HS-27A (cell line): ENCODE measurements around the gene SNTG2.
"Not testable (repeated sequence)": the region's sequence is repeated elsewhere in the genome, so short reads cannot be mapped to it uniquely, and the experiment has no call there.

Experiments
- DNase-seq: peaks from one replicate; pipeline ENCODE4 v3.0.0-alpha.2; 2012; ENCODE audit warnings: low read depth, missing footprints

The SNTG2 gene

DNA sequence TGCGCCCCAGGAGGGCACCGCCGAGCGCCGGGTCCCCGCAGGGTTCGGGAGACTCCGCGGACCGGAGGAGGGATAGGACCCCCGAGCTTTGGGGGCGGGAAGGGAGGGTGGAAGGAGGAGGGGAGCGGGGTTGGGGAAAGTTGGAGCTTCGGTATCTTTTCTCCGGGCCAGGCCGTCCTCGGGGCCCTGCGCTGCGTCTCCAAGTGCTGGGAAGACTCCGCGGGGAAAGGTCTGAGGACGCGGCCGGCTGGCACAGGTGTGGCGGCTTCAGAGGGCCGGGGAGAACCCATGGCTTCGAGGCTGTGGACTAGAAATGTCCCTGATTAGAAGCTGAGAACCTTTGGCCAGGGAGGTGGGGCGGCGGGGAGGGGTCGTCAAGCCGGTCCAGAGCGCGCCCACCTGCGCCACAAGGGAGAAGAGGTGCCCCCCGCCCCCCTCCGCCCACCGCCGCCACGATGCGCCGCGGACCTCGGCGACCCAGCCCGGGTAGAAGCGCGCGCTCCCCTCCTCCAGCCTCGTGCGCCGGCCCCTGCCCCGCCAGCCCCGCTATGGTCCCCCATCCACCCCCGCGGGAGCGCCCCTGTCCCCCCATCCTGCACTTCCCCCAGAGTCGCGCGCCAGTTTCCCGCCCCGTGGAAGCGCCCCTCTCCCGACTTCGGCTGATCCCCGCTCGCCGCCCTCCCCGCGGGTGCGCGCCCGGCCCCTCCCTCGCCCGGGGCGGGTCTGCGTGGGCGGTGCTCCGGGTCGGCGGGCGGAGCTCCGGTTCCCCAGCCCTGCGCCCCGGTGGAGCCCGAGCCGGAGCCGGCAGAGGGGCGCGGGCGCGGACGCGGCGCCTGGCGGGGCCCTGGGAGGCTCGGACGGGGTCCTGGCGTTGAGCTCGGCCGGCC, at the start of gene SNTG2:
Gene SNTG2 (plus strand): TSS at position 770 of the 887 bp plus-strand sequence. CDS start 148 bp downstream, outside the sequence.
- no peak for DNase-seq

DNA sequence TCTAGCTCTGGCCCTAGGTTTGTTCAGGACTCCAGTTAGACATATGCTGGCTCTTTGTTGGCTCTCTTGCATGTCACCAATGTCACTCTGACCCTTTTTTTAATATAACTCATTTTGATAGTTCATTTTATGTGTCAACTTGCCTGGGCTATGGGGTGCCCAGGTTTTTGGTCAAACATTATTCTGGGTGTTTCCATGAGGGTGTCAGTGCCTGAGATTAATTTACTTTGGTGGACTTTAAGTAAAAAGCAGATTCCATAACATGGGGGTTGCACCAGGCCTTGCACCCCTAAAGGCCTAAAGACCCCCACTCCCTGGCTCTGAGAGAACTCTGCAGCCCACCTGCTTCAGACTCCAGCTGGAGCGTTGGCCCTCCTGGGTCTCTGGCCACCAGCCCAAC, 48.1 kb upstream of the SNTG2 start:
- DNase-seq = no peak

DNA sequence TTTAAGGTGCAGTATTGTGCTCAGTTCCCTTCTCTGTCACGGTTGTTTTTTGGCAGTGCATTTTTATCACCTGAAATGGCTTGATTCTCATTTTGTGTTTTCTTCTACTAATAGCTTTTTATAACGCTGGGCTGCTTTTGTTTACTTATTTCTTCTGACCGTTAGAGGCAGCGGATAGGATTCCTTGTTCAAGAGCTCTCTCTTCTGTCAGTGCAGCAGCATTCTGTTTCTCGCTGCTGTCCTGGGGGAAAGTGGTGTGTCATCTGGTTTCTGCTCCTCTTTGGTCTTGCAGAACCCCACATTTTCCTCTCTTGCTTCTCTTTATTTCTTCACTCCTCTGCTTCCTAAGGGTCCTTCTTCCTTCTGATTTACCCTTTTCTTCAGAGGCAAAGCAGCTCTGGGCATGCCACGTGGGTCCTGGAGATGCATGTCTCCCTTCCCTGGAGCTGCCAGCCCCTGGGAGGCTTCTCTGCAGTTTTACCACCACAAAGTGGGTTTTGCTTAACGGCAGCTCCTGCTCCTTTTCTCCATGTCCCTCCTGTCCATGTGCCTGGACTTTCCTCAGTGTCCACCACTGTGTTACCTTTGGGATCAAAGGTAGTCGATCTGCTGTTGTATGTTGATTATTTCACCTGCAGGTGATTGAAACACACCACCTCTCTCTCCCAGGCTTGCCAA, 47.3 kb upstream of the SNTG2 start:
- DNase-seq = no peak

DNA sequence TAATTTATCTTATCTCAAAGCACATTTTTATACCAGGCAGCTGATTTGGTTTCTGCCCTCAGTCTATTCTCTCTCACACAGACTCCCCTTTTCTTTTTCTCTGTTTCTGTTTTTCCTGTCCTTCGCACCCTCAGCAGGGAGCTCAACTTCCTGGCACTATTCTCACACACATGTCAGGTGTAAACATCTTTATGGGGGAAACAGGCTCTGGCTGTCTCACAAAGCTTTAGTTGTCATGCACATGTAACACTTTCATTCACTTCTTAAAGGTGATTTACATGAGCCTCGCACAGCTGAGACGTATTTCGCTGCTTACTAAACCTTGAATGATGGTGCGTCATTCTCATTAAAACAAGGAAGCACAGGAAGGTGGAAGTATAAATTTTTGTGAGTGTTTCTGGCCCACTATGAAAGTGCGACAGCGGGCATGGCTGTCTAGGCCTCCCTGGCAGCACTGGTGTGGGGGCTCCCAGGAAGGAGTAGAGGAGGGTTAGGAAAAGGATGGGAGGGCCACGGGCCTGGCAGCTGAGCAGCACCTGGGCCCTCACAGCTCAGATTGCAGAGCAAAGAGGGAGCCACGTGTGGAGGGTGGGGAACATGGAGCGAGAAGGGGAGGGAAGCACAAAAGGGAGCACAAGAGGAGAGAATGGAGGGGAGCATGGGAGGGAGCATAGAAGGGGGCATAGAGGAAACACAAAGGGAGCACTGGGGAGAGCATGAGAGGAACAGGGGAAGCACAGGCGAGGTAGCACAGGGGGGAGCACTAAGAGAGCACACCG, 46.2 kb upstream of the SNTG2 start:
- DNase-seq = no peak

DNA sequence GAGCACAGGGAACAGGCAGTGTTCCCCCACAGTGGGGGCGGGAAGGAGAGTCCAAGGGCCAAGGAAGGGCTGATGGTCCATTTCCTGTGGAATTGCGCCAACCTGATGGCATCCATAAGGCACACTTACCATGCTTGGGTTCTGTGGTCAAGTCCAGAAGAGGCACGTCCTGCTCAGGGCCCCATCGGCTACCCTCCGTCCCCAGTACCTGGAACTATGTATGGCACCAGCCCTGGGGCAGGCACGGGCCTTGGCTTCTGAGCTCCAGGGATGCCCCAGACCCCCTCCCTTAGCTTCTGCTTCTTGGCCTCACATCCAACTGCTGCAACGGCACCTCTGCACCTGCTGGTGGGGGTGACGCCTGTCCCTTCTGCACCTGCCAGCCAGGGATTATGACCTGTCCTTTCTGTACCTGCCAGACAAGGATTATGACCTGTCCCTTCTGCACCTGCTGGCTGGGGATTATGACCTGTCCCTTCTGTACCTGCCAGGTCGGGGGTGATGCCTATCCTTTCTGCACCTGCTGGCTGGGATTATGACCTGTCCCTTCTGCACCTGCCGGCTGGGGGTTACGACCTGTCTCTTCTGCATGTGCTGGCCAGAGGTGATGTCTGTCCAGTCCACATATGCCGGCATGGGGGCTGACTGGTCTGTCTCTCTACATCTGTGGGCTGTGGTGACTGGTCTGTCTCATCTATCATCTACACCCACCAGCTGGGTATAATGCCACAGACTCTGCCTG, 45.4 kb upstream of the SNTG2 start:
- no peak for DNase-seq

DNA sequence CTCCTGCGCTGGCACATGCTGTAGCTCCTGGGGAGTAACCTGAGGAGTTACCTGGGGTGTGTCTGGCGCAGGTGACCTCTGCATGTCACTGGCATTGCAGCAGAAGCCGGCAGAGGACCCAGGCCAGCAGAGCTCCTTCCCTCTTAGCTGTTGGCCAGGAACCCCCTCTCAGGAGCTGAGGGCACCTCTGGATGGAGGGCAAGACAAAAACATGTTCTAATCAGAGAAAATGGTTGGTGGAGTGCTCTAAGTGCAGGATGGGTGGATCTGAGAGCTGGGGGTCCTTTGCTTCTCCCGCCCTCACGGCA, 44.9 kb upstream of the SNTG2 start:
- DNase-seq = no peak

DNA sequence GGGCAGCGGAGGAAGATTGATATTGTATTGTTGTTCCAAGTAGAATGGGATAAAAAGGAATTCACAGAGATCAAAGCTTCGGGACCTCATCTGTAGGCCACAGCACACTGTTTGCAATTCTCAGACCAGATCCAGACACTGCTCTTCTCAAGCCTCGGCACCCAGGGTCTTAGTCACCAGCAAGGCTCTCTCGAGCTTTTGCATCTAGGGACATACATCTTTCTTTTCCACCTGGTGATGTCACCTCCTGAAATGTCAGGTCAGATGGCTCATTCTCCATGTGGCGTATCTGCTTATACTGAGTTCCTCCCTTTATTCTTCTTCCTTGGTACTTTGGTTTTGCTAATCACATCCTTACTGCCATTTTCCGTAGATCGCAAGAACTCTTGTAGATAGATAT, 42.9 kb upstream of the SNTG2 start:
- no peak for DNase-seq

DNA sequence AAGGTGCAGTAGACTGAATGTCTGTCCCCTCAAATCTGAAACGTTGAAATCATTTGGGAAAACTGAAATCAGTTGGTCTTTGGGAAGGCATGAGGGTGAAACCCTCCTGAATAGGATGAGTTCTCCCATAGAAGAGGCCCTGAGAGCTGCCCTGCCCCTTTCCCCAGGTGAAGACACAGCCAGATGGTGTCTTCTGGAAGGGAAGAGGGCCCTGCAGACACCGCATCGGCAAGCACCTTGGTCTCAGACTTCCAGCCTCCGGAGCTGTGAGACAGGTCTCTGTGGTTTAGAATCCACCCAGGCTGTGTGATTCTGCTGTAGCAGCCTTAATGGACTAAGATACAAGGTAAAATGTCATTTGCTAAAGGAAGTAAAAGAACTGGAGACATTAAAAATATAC, 42.1 kb upstream of the SNTG2 start:
- no peak for DNase-seq

DNA sequence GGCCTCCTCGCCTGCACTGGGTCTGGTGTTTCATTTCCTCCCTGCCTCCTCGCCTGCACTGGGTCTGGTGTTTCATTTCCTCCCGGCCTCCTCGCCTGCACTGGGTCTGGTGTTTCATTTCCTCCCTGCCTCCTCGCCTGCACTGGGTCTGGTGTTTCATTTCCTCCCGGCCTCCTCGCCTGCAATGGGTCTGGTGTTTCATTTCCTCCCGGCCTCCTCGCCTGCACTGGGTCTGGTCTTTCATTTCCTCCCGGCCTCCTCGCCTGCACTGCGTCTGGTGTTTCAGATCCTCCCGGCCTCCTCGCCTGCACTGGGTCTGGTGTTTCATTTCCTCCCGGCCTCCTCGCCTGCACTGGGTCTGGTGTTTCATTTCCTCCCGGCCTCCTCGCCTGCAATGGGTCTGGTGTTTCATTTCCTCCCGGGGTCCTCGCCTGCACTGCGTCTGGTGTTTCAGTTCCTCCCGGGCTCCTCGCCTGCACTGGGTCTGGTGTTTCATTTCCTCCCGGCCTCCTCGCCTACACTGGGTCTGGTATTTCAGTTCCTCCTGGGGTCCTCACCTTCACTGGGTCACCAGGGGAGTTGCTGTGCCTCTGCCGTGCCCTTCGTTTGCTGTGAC, 40.8 kb upstream of the SNTG2 start:
- DNase-seq = not testable (repeated sequence)

DNA sequence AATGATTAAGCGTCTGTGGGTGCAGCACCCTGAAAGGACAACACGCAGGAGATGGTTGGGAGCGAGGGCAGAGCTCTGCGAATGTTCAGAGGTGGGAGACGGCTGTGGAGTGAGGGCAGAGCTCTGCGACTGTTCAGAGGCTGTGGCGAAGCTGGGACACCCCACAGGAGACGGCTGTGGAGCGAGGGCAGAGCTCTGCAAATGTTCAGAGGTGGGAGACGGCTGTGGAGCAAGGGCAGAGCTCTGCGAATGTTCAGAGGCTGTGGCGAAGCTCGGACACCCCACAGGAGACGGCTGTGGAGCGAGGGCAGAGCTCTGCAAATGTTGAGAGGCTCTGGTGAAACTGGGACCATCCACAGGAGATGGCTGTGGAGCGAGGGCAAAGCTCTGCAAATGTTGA, 40.0 kb upstream of the SNTG2 start:
- no peak for DNase-seq

DNA sequence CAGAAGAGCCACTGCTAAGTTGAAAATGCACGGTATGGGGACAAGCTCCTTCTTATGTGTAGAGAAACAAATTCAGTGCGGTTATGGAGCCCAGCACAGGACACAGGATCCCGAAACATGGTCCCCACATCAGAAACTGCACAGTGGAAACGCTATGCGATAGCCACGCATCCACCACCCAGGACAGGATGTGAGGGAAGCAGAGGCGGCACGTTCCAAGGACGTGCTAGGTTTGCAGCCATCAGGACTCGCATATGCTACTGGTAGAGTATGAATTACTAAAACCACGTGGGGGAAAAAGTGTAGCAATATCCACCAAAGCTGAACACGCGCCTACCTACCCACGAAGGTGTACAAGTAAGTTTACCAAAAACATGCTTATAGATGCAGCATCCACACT, 34.7 kb upstream of the SNTG2 start:
- no peak for DNase-seq

DNA sequence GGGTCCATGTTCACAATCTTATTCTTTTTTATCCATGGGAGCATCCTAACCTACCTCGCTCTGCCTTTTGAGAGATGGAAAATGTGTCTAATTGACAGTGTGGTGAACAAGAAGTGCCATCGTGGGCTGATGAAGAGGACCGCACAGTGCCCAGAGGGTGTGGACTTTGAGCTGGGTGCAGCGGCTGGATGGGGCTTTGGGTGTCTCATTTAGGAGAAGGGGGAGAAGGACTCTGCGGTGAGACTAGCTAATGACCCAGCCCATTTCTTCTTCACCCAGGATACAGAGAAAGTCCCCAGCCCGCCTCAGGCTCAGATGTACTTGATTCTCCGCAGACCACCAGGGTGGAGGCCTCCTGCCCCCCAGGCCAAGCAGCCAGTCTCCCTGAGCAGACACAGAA, 33.7 kb upstream of the SNTG2 start:
- no peak for DNase-seq

DNA sequence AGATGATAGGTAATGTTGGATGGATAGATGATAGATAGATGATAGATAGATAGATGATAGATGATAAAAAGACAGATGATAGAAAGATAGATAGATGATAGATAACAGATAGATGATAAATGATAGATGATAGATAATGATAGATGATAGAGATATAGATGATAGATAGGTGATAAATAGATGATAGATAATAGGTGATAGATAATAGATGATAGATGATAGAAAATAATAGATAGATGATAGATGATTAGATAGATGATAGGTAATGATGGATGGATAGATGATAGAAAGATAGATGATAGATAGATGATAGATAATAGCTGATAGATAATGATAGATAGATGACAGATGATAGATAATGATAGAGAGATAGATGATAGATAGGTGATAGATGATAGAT, 31.0 kb upstream of the SNTG2 start:
- no peak for DNase-seq

DNA sequence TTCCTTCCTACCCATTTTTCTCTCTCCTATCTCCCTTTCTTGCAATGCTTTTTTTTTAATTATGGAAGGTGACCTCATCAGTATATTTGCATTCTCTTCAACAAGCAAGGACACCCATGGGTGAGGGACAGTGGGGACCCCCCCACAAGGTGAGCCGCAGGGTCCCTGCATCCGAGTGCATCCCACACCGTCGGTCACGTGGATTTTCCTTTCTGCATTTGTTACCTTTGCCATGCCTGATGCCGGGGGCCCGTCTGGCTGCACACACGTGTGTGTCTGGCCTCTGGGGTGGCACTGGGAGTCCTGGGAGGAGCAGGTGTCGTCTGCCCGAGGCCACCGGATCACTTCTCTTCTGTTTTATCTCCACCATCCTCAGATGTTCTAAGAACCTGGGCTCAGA, 30.1 kb upstream of the SNTG2 start:
- no peak for DNase-seq

DNA sequence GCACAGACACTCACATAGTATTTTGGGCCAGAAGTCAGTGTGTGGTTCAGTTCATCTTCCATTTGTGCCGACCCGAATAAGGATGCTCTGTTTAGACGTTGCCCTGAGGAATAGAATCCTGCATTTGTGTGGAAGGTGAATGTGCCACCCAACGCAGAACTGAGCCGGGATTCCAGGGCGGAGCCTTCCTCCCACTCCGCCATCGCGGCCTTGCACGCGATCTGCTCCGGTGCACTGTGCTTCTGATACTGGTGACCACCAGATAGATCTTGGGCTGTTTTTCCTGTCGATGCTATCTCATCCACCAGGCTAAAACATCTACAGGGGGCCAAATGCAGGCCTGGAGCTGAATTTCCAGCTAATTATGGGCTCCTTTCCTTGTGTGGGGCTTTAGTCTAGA, 29.6 kb upstream of the SNTG2 start:
- no peak for DNase-seq

DNA sequence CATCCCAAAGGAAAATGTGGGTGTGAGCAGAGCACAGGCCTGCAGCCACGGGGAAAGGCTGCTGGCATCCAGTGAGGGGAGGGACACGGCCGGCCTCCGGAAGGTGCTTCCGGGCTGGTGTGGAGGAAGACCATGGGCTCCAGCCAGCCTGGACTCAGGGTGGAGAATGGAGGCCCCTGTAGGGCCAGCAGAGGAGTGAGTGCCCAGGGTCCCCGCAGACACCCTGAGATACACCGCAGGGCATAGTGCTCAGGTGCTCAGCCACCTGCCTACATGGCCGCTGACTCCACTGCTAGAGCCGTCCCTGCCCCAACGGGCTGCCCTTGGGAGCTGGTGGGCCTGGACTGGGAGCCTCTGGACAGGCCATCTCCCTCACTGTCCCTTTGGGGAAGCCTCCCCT, 28.5 kb upstream of the SNTG2 start:
- no peak for DNase-seq

DNA sequence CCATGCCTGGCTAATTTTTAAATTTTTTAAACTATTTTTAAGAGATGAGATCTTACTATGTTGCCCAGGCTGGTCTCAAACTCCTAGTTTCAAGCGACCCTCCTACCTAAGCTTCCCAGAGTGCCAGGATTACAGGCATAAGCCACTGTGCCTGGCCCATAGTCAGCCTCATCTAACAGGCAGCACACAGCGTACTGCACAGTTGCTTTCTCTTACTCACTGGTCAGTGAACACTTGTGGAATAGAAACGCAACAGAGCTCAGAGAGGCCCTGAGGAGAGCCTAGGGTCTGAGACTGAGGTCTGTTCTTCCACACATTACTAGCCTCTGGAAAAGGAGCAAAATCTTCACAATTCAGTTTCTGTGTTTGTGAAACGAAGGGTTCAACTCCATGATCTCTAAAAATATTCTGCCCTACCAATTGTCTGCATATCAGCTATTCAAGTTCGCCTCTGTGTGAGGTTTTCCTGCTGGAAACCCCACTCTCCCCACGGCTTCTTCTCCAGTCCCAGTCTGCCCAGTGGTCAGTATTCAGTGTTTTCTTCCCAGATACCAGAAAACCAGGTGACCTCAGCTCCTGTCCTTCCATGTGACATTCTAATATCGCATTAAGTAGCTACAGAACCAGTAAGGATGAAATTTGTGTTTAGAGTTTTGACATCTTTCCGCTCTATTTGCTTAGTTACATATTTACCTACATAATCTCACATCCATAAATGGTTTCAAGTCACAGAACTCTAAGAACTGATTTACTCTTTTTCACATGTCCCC, 26.6 kb upstream of the SNTG2 start:
- DNase-seq = no peak

DNA sequence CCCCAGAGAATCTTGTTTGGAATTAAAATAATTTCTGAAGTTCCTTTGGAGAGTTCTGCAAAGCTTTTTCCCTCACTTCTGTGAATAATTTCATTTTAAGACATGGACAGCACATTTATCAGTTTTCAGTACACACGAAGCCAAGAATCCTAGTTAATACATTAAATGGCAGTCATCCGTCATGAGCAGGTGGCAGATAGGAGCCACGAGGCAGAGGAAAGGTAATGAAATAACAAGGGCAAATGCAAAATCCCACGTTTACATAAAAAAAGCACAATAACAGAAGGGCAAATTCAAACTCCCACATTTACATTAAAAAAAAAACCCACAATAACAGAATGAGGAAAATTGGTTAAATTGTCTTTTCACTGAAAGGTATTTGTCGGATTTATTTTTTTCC, 25.9 kb upstream of the SNTG2 start:
- no peak for DNase-seq

DNA sequence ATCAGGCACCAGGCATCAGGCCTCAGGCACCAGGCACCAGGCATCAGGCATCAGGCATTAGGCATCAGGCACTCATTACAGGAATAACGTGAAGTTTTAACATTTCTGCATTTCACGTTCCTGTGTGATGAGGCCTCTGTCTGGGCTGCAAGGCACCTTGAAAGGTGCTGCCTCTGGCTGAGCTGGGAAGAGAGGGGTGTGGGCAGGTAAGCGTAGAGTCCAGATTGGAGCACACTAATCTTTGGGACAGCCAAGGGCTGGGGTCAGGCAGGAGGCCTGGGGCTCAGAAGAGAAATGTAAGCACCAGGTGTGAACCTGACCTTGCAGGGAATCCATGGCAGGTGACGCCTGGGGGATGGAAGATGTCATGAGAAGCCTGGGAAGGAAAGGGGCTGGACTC, 25.3 kb upstream of the SNTG2 start:
- no peak for DNase-seq

DNA sequence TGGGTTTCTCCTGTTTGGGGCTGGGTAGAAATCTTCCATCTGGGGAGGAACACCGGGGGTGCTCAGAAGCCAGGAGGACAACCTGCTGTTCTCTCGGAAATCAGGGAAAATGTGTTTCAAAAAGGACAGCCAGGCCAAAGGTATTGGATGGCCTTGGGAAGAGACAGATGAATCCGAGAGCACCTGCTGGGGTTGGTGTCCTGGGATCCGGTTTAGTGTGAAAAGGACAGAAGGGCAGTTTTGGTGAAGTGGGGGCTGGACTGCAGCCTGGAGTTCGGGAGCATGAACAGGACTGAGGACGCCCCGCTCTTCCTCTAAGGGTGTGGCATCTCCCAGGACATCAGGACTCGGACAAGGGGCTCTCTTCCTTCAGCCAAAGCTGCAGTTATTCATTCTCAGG, 24.9 kb upstream of the SNTG2 start:
- no peak for DNase-seq

DNA sequence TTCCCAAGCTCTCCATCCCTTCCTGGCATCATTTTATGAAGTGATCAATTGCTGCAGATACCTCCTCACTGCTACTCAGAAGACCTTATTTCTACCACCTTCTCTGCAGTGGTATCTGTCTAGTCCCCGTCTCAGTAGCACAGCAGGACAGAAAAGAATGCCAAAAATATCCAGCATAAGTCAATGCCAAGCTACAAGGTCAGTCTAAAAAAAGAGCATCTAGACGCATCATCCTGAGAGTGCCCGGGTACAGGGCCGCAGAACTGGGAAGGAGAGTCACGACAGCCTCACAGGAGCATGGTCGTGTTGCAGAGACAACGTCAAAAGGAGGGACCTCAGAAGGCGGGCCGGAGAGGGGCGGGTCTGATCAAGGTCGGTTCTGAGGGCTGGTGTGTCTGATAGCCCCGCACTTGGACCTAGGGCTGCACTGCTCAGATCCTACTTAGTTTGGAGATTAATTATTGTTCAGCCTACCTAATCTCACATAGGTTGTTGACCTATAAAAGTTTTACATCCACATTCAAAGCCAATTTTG, 24.3 kb upstream of the SNTG2 start:
- no peak for DNase-seq
